ENCODE measurements around the gene UVSSA.

GRCh38 chr4:1340181-1340747 lies 6.7 kb upstream of the UVSSA start:
- TF ChIP-seq, protein P1, sequence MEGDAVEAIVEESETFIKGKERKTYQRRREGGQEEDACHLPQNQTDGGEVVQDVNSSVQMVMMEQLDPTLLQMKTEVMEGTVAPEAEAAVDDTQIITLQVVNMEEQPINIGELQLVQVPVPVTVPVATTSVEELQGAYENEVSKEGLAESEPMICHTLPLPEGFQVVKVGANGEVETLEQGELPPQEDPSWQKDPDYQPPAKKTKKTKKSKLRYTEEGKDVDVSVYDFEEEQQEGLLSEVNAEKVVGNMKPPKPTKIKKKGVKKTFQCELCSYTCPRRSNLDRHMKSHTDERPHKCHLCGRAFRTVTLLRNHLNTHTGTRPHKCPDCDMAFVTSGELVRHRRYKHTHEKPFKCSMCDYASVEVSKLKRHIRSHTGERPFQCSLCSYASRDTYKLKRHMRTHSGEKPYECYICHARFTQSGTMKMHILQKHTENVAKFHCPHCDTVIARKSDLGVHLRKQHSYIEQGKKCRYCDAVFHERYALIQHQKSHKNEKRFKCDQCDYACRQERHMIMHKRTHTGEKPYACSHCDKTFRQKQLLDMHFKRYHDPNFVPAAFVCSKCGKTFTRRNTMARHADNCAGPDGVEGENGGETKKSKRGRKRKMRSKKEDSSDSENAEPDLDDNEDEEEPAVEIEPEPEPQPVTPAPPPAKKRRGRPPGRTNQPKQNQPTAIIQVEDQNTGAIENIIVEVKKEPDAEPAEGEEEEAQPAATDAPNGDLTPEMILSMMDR (IDR thresholded peaks at IDR 0.05) = no peak
- TF ChIP-seq POLR2A (IDR thresholded peaks at IDR 0.05) = no peak
- no peak for TF ChIP-seq POLR2AphosphoS5 (IDR thresholded peaks at IDR 0.05)

All from breast epithelium (tissue), 3 donors.